Brain pericyte (primary cell): ENCODE measurements around the gene R3HDM1.
"Not testable (repeated sequence)": the region's sequence is repeated elsewhere in the genome, so short reads cannot be mapped to it uniquely, and the experiment has no call there.

Experiments used
- DNase-seq: peaks from one replicate; pipeline ENCODE4 v3.0.0-alpha.2; 2012; ENCODE audit warnings: low read depth, low spot score

R3HDM1 gene

DNA sequence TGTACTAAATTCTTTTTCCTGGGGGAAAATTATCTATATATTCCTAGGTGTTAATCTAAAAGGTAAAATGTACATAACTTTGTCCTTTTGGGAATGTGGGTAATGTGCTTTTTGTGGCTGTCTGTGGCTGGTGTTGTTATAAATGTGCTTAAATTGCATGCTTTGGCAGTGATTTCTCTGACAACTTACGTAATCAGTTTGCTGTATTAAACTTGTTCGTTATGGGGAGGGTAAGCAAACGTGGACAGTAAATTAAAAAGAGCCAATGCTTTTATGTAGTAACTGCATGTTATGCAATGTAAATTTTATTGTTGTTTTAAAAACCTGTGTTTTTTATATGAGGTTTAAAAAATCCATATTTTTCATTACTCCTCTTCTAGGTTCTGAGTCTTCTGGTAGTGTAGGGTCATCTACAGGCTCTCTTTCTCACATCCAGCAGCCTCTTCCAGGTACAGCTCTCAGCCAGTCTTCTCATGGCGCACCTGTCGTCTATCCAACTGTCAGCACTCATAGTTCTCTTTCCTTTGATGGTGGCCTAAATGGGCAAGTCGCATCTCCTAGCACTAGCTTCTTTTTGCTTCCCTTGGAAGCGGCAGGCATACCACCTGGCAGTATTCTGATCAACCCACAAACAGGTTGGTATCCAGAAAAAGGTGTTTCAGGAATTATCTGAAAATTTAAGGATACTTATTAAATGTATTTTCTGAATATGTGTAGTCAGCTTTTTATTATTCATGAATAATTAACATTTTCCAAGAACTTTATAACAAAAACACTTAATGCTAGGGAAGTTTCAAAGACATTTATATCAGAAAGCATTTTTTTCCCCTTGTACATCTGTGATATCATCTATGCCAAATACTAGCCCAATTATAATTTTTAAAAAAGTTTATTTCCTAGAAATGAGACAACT, 110.1 kb downstream of the R3HDM1 start:
- DNase-seq, result no peak

DNA sequence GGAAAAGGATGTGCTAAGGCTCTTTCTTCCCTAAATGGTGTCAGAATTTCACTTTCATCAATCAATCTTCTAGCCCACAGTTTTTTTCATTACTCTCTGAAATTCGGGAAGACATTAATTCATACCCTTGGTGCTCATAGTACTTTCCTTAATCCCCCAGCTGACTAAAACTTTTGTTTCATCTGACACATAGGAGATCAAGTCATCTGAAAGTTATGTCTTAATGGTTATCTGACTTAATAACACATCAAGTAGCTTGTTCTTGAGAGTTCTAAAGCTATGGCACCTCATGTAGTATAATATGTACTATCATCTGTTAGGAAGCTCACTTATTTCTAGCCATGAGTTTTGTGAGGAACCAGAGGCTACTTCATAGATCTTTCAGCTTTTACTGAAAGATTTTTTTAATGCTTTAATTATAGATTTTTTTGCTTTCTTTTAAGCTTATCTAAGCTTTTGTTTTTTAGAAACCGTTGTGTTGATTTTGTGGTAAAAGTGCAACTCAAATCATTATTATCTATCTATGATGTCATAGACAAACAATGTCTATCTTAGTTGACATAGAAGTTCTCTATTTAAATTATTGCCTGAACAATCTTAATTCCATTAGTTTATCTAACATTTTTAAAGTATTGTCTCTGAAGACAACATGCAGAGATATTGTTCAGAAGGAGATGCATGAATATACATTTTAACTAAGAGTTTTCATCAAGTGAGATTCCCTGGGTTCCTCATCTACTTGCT, 116.7 kb downstream of the R3HDM1 start:
- no peak for DNase-seq

DNA sequence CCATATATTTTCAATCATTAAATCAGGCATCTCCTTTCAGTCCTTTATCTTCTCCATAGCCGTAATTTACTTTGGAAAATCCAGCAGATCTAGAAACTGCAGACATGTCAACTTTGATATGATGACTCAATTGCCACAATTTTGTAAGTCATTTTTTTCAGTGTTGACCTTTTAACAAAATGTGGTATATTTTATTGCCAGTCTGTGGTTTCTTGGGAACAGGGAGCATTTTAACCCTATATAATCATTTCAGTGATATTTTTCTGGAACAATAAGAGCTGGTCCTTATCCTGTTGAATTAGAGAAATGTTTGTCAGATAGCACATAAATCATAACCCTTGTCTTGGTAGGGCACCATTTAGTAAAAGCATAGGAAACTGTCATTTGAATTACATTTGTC, 119.4 kb downstream of the R3HDM1 start:
- no peak for DNase-seq

DNA sequence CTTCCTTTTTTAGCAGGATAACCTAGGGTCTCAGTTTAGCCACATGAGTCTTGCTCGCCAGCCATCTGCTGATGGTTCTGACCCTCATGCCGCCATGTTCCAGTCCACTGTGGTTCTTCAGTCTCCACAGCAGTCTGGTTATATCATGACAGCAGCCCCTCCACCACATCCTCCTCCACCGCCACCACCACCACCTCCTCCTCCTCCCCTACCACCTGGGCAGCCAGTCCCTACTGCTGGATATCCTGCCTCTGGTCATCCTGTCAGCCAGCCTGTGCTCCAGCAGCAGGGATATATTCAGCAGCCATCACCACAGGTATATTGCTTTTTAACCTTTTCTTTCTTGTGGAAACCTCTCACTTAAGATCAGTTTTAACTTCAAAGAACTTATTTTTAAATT, 120.4 kb downstream of the R3HDM1 start:
- no peak for DNase-seq

DNA sequence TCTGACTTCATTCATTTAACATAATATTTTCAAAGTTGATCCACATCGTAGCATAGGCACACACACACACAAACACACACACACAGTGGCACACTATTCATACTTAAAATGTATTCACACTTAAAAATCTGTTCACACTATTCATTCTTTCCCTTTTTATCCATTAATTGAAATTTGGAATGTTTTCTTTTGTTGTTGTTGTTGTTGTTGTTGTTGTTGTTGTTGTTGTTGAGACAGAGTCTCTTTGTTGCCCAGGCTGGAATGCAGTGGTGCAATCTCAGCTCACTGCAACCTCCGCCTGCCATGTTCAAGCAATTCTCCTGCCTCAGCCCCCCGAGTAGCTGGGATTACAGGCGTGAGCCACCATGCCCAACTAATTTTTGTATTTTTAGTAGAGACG, 123.0 kb downstream of the R3HDM1 start:
- DNase-seq, result not testable (repeated sequence)

DNA sequence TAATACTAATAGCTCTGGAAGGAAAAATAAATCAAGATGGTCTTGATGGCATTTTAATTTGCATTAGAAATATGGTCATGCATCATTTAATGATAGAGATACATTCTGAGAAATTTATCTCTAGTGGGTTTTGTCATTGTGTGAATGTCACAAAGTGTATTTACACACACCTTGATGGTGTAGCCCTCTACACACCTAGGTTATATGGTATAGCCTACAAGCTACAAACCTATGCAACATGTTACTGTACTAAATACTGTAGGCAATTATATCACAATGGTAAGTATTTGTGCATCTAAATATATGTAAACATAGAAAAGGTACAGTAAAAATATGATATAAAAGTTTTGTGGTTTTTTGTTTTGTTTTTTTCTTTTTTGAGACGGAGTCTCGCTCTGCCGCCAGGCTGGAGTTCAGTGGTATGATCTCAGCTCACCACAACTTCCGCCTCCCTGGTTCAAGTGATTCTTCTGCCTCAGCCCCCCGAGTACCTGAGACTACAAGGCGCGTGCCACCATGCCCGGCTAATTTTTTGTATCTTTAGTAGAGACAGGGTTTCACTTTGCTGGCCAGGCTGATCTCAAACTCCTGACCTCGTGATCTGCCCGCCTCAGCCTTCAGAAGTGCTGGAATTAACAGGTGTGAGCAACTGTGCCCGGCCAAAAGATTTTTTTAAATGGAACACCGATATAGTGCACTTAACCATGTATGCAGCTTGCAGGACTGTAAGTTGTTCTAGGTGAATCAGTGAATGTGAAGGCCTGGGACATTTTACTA, 126.7 kb downstream of the R3HDM1 start:
- DNase-seq, result no peak

DNA sequence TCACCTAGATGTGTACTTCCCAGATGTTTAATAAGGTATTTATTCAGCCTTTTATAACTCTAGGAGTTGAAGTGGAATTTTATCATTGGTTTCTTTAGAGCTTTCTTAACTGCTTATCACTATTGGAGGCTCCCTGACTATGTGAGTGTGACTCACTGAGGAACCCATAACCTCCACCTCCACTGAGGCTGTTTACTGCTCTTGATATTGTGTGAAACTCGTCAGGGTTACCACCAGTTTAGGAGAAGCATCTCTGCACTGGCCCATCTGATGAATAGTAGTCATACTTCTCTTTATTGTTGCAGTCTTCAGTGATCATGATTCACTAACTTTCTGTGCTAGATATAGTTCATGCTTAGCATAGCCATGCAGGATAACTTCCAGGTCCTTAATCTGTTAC, 130.8 kb downstream of the R3HDM1 start:
- DNase-seq, result no peak

DNA sequence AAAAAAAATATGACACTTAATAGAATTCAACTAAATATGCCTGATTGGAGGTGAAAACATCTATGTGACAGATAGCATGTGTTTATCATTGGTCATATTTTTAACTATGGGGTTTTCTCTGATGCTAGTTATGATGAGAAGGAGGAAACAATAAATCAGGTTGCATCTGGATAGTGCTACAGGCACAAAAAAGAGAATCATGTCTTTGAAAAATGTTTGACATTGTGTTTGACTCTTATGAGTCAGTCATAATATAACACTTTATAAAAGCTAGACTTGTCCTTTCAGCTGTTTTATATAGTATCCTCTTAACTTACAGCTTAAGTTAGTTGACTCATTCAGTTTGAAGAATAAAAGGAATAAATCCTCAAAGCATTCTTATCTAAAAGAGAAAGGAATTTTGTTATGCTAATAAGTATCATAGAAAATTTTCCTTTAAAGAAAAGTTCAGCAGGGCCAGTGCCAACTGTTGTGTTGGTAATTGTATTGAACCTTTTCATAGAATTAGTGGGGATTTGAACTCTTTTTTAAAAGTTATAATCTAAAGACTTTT, 131.9 kb downstream of the R3HDM1 start:
- no peak for DNase-seq

DNA sequence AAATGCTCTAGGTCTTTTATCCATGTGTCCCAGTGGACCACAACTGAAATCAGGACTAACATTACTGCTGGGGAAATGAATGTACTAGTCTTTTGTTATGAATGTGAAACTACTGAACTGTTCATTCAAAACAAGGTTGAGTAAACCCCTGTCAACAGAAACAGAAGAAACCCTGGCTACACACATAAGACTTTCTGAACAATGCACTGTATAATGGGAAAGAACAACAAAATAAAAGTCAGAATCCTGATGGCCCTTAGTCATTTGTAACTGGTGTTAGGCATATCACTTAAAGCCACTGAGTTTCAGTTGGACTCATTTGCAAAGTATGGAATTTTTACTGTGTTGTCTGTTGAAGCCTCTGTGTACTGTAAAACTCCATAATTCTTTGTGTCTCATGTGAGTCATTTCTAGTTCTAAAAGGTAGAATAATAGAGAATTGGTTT, 133.4 kb downstream of the R3HDM1 start:
- DNase-seq, result no peak

DNA sequence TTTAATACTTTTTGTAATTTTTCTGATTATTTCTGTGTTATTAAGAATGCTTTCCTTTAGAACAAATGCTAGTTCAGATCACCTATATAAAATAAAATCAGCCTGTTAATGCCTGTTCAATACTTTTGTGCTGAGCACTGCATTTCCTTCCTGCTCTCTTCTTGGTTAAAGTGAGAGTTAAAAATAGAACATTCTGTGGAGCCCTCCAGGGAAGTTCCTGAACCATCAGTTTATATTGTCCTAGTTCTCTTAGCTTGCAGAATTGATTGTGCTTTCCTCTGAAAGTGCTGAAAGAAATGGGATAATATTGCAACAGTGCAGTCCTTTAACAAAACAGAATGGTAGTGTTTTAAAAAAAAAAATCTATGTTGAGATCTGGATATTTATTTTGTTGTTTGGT, 135.8 kb downstream of the R3HDM1 start:
- DNase-seq, result no peak

DNA sequence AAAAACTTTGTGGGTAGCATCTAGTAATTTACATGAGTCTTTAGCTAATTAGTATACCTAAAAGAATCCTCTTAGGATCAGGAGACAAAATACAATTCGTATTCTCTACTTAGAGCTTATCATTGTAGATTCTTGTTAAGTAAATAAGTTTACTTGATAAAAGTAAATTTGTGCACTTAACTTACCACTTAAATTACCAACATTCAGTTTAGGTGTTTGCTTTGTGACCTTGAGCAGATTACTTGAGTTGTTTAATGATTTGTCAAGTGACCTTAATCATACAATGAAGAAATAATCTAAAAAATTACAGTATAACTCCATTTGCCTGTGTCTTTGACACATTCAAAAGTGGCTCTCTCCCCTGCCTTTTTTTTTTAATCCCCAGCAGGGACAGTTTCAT, 143.2 kb downstream of the R3HDM1 start:
- DNase-seq, result no peak

DNA sequence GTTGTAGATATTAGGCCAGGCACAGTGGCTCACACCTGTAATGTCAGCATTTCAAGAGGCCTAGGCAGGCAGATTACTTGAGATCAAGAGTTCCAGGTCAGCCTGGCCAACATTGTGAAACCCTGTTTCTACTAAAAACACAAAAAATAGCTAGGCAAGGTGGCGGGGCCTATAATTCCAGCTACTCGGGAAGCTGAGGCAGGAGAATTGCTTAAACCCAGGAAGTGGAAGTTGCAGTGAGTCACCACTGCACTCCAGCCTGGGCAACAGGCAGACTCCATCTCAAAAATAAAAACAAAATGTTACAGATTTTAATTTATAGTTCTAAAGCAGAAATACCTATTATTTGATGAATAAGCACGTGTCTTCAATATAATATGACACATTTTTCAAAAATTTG, 144.7 kb downstream of the R3HDM1 start:
- no peak for DNase-seq

DNA sequence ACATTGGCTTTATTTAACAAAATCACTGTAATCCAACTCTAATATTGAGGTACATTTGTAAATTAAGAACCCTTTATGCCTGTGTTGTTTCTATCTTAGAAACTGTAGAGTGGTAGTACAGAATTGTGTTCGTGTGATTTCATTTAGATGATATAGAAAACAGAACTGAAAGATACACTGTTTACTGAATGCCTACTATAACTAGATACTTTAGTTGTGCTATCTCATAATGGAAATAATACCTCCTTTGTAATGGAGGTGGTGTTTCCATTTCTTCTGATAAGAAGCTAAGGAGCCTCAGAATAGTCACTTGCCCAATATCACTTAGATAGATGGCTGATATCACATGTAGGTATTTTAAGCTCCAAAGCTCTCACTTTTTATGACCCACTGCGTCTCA, 147.8 kb downstream of the R3HDM1 start:
- no peak for DNase-seq

DNA sequence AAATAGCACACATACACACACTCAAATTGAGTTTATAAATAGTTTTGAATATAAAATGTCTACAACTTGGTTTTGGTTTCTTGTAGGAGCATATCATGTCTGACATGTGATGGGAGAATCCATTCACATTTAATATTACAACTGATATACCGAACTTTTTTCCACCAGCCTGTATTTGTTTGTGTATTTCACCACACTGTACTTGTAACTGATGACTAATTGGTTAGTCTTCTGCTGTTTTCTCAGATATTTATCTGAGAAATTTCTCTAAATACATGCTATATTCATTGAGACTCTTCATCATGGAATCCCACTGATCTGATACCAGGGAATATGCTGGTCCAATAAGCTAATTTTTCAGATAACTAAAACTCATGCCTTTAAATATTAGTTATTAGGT, 154.1 kb downstream of the R3HDM1 start:
- DNase-seq, result no peak

DNA sequence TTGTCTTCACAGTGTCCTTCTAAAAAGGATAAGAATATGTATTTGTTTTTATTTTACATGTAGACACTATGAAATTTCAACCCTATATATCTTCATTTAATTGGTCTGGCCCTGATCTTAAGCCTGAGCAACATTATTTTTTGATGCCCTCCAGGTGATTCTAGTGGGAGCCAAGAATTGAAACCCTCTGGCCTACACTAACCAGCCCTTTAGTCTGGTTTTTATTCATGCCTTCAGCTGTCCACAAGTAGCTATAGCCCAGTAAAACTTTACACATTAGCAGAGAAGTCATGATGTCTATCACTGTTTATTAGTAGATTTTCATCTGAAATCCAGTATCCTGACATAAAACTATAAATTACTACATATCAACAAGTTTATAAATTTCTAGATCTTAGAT, 157.7 kb downstream of the R3HDM1 start:
- DNase-seq, result no peak

DNA sequence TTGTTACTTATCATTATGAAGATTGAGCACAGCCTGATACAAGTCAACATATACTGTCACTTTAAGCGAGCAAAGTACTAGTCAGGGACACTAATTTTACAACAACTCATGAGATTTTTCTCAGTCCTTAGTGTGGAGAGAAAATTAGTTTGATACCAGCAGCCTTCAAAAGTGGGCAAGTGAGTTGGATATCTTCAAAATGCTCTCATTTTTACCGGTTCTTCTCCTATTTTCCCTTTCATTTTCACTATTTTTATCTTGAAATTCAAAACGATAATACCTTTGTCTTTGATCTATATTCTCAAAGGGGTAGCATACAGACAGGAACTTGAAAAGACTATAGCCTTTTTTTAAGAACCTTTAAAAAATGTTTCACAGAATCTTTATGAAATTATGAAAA, 158.4 kb downstream of the R3HDM1 start:
- no peak for DNase-seq

DNA sequence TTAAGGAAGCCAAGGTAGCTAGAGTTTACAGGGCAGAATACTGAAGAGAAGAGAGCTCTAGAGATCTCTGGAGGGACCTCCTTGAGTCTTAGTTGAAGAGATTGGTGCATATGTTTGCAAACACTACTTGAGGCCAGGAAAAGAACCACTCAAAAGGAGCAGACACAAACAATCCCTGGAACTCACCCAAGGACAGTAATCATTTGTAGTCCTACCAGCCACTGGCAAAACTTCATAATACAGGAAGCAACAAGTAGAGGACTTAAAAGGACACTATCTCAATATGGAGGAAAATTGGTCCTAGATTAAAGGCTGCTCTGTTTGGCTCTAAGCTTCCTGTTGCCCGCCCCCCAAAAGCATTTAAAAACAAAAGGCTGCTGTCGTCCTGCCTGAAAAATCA, 163.4 kb downstream of the R3HDM1 start:
- DNase-seq, result no peak

DNA sequence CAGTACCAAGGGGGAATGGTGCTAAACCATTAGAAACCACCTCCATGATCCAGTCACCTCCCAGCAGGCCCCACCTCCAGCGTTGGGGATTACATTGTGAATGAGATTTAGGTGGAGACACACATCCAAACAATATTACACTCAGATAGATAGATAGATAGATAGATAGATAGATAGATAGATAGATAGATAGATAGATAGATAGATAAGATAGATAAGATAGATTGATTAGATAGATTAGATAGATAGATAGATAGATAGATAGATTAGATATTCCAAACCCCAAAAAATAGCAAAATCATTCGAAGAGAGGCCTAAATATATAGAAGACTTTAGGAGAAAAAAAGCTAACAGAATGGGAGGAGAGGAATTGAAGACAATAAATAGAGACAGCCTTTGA, 167.6 kb downstream of the R3HDM1 start:
- DNase-seq, result no peak

DNA sequence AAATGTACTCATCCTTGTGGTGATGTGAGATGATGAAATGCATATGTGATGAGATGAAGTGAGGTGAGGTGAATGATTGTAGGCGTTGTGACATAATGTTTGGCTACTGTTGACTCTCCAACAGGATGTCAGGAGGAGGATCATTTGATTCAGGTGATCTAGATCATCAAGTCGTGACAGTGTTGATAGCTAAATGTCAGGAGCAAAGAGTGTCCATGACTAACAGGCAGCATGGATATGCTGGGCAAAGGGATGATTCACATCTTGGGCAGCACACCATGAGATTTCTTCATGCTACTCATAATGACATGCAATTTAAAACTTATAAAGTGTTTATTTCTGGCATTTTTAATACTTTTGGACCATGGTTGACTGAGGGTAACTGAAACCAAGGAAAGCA, 170.2 kb downstream of the R3HDM1 start:
- no peak for DNase-seq

DNA sequence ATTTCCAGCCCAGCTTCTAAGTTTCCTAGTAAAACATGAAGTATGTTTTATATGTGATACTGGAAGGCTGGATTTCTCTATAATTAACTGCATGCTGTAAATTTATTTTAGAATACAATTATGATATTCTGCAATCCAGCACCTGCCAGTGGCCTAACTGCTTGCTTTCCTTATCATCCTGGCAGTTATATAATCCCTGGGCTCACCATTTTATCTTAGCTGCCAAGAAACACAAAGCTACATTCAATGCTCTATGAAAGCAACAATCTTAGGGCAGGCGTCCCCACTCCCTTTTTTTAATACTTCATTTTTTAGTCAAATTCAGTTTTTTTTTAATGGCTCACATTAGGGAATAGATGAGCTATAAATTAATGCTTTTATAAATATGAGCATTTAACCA, 172.0 kb downstream of the R3HDM1 start:
- no peak for DNase-seq

DNA sequence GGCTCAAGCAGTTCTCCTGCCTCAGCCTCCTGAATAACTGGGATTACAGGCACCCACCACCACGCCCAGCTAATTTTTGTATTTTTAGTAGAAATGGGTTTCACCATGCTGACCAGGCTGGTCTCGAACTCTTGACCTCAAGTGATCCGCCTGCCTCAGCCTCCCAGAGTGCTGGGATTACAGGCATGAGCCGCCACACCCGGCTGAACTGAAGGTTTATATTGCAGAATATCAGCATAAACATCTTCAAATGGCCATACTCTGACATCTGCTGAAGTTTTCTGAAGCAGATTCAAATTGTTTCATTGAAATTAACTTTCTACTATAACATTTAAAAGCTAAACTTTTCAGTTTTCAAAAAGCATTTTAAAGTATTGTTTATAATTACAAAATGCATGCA, 172.8 kb downstream of the R3HDM1 start:
- DNase-seq, result not testable (repeated sequence)

DNA sequence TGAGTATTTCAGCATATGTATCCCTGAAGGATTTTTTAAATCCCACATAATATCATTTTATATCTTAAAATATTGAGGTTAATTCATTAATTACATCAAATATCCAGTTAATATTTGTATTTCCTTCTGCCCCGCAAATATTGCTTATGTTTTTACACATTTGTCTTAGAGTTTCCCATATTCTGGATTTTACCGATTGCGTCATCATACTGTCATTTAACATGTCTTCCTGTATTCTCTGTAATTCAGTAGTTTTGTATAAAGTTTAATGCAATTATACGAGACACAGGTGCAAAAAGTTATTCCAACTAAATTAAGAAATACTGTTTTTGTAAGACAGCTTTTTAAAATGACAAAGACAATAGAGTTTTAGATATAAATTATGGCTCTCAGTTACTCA, 176.9 kb downstream of the R3HDM1 start:
- DNase-seq, result no peak
